Prostate gland (tissue), 2 donors: ENCODE results near the gene ARHGDIG.

ENCODE experiments used
- CTCF ChIP-seq, 4 experiments: fragments of 200-600 bp in 2 of 4; fragments of 450-650 bp in 2 of 4; sonication (generic) in 2 of 4; IDR thresholded peaks; 1 replicate in 3 of 4; 2 replicates in 1 of 4; pipeline ENCODE4 v1.5.1; 2016 to 2019; ENCODE audit warnings: antibody characterized with exemption in 4 of 4, mild to moderate bottlenecking in 2 of 4, moderate library complexity in 2 of 4
- POLR2A ChIP-seq: fragments of 450-650 bp; IDR thresholded peaks from one replicate; pipeline ENCODE4 v1.6.1; 2016; ENCODE audit warnings: antibody characterized with exemption, mild to moderate bottlenecking

DNA sequence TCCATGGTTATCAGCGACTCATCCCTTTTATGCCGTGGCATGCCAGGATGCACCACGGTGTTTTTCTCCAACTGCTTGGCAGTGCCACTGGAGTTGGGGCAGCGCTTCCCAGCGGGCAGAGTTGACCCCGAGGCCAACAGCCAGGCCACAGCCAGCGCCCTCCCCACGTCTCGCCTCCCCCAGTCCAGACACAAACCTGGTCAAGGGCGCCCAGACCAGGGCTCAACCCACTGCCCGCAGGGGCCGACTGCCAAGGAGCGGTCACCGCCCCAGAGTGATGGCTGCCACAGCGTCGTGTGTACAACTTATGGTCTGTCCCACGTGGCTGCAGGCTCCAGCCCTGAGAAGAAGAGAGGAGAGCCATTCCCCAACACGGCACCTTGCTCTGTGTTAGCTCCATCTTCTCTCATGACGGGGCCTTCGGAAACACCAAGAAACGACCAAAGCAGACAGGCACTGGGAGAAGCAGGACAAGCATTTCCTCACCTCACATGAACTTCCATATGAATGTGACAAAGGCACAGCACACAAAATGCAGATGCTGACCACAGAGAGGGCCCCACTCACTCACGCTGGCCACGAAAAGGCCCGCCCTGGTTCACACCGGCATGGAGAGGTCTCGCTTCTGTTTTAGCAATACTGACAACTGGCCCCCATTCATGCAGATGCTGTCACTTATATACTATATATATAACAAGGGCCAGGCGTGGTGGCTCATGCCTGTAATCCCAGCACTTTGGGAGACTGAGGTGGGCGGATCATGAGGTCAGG, 45.2 kb downstream of the ARHGDIG start:
- no peak for TF ChIP-seq CTCF (IDR thresholded peaks at IDR 0.05)
- TF ChIP-seq POLR2A = no peak
